ENCODE measurements around the gene NOTCH1.

GRCh38 chr9:136502196-136502595 is 43.7 kb downstream of the NOTCH1 start:
- TF ChIP-seq POLR2A (IDR thresholded peaks at IDR 0.05; ENCODE audit: low read depth, low read length) = no peak
- no peak for TF ChIP-seq POLR2AphosphoS5 (IDR thresholded peaks at IDR 0.05; ENCODE audit: low read depth, low read length)

All from GM12892 (cell line).